ENCODE data around the gene TFF2. TPM values are rescaled to one million over a fixed set of nuclear protein-coding genes. Genes with fewer than 3 reads are reported as not detected.

TFF2 gene
- total RNA-seq, 1 donor: not detected

DNA sequence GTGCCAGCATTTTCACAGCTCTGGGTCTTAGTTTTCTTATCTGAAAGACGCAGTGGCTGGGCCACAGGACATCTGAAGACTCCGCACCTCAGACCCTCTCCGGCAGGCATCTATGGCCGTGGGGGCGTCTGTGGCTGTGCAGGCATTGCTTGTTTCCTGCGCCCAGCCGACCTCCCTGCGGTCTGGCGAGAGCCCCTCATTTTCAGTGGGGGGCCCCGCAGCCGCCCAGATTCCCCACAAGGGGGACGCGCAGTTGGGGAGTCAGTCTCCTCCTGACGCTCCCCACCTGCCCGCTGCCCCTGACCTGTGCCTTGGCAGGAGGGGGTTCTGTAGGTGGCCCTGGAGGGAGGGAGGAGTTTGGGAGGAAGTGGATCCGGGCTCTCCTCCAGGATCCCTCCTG lies 19.0 kb upstream of the TFF2 start:
- H3K4me1 ChIP-seq (ENCODE audit: insufficient read depth, low read length): no peaks in the 10 kb centered on the region
- TF ChIP-seq, protein P1, sequence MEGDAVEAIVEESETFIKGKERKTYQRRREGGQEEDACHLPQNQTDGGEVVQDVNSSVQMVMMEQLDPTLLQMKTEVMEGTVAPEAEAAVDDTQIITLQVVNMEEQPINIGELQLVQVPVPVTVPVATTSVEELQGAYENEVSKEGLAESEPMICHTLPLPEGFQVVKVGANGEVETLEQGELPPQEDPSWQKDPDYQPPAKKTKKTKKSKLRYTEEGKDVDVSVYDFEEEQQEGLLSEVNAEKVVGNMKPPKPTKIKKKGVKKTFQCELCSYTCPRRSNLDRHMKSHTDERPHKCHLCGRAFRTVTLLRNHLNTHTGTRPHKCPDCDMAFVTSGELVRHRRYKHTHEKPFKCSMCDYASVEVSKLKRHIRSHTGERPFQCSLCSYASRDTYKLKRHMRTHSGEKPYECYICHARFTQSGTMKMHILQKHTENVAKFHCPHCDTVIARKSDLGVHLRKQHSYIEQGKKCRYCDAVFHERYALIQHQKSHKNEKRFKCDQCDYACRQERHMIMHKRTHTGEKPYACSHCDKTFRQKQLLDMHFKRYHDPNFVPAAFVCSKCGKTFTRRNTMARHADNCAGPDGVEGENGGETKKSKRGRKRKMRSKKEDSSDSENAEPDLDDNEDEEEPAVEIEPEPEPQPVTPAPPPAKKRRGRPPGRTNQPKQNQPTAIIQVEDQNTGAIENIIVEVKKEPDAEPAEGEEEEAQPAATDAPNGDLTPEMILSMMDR (IDR thresholded peaks at IDR 0.05; ENCODE audit: extremely low read depth, low read depth, low read length): no peak
- no peaks in the 10 kb centered on the region for H3K27me3 ChIP-seq (ENCODE audit: insufficient read depth, low read length)
- no peaks in the 10 kb centered on the region for H4K20me1 ChIP-seq (ENCODE audit: insufficient read depth, low read length)
- no peak overlapping the region for H2AFZ ChIP-seq (ENCODE audit: low read length)
- H3K79me2 ChIP-seq (ENCODE audit: insufficient read depth, low read length): no peaks in the 10 kb centered on the region
- no peak for DNase-seq (ENCODE audit: insufficient read length, low spot score, missing footprints)
- no peak overlapping the region for H3K27ac ChIP-seq (ENCODE audit: low read depth, low read length)
- H3K36me3 ChIP-seq (ENCODE audit: insufficient read depth, low read length): no peaks in the 10 kb centered on the region
- no peak overlapping the region for H3K4me2 ChIP-seq (ENCODE audit: insufficient read depth, low read length)
- H3K4me3 ChIP-seq (ENCODE audit: insufficient read depth, low read length): no peak overlapping the region
- H3K9me3 ChIP-seq (ENCODE audit: low read depth, low read length): no peaks in the 10 kb centered on the region

GRCh38 chr21:42367367-42368165 lies 16.8 kb upstream of the TFF2 start:
- Histone ChIP-seq H3K79me2 (ENCODE audit: insufficient read depth, low read length) (no peaks in the 10 kb centered on the region), H3K27ac (ENCODE audit: low read depth, low read length) (no peak overlapping the region), H3K4me3 (ENCODE audit: insufficient read depth, low read length) (no peak overlapping the region), H3K4me1 (ENCODE audit: insufficient read depth, low read length) (no peaks in the 10 kb centered on the region), H3K9me3 (ENCODE audit: low read depth, low read length) (no peaks in the 10 kb centered on the region), H4K20me1 (ENCODE audit: insufficient read depth, low read length) (no peaks in the 10 kb centered on the region), H2AFZ (ENCODE audit: low read length) (no peak overlapping the region), H3K36me3 (ENCODE audit: insufficient read depth, low read length) (no peaks in the 10 kb centered on the region), H3K4me2 (ENCODE audit: insufficient read depth, low read length) (no peak overlapping the region), H3K27me3 (ENCODE audit: insufficient read depth, low read length) (no peaks in the 10 kb centered on the region)
- TF ChIP-seq, protein P1 (IDR thresholded peaks at IDR 0.05; ENCODE audit: extremely low read depth, low read depth, low read length): no peak
- DNase-seq (ENCODE audit: insufficient read length, low spot score, missing footprints): no peak

GRCh38 chr21:42366292-42367010 lies 15.7 kb upstream of the TFF2 start, which contains the start of gene TFF1:
Gene TFF1 (minus strand): TSS chr21:42366535. CDS start chr21:42366495, 40 bp downstream.
- Histone ChIP-seq H3K4me3 (ENCODE audit: insufficient read depth, low read length) (no peak within 1 kb of the TSS), H3K4me1 (ENCODE audit: insufficient read depth, low read length) (no peaks in the 10 kb centered on the region), H3K36me3 (ENCODE audit: insufficient read depth, low read length) (no peaks in the 10 kb centered on the region), H4K20me1 (ENCODE audit: insufficient read depth, low read length) (no peaks in the 10 kb centered on the region), H3K27me3 (ENCODE audit: insufficient read depth, low read length) (no peaks in the 10 kb centered on the region), H3K27ac (ENCODE audit: low read depth, low read length) (no peak within 1 kb of the TSS), H3K9me3 (ENCODE audit: low read depth, low read length) (no peaks in the 10 kb centered on the region), H3K79me2 (ENCODE audit: insufficient read depth, low read length) (no peaks in the 10 kb centered on the region), H2AFZ (ENCODE audit: low read length) (no peak within 1 kb of the TSS), H3K4me2 (ENCODE audit: insufficient read depth, low read length) (no peak within 1 kb of the TSS)
- no peak for DNase-seq (ENCODE audit: insufficient read length, low spot score, missing footprints)
- TF ChIP-seq, protein P1 (IDR thresholded peaks at IDR 0.05; ENCODE audit: extremely low read depth, low read depth, low read length): no peak

GRCh38 chr21:42365770-42366169 lies 15.0 kb upstream of the TFF2 start:
- Histone ChIP-seq H3K9me3 (ENCODE audit: low read depth, low read length) (no peaks in the 10 kb centered on the region), H2AFZ (ENCODE audit: low read length) (no peak overlapping the region), H3K4me3 (ENCODE audit: insufficient read depth, low read length) (no peak overlapping the region), H3K4me2 (ENCODE audit: insufficient read depth, low read length) (no peak overlapping the region), H4K20me1 (ENCODE audit: insufficient read depth, low read length) (no peaks in the 10 kb centered on the region), H3K27ac (ENCODE audit: low read depth, low read length) (no peak overlapping the region), H3K79me2 (ENCODE audit: insufficient read depth, low read length) (no peaks in the 10 kb centered on the region), H3K27me3 (ENCODE audit: insufficient read depth, low read length) (no peaks in the 10 kb centered on the region), H3K36me3 (ENCODE audit: insufficient read depth, low read length) (no peaks in the 10 kb centered on the region), H3K4me1 (ENCODE audit: insufficient read depth, low read length) (no peaks in the 10 kb centered on the region)
- TF ChIP-seq, protein P1 (IDR thresholded peaks at IDR 0.05; ENCODE audit: extremely low read depth, low read depth, low read length): no peak
- peak; percentile 59 for DNase-seq (ENCODE audit: insufficient read length, low spot score, missing footprints)
